Pulmonary artery endothelial cell (primary cell): ENCODE data around the gene IFIT1B. TPM values are rescaled to one million over a fixed set of nuclear protein-coding genes. Genes with fewer than 3 reads are reported as not detected.
"Not testable (repeated sequence)": the region's sequence is repeated elsewhere in the genome, so short reads cannot be mapped to it uniquely, and the experiment has no call there.

Experiments
- DNase-seq: peaks from one replicate; pipeline ENCODE4 v3.0.0-alpha.2; 2011; ENCODE audit warnings: low read depth, low spot score
- total RNA-seq: library from RNA; depleted of rRNA; stranded (reverse); fragments of >200 nt; gene quantifications from 2 replicates; pipeline ENCODE4 v1.2.3, GENCODE V29; 2014

Gene IFIT1B
- total RNA-seq = not detected in 2 replicates

GRCh38 chr10:89377705-89378637, at the start of gene IFIT1B:
IFIT1B (plus strand) TSS chr10:89378056; CDS start chr10:89378136, 80 bp downstream.
- no peak for DNase-seq

- no peak for DNase-seq
Observed at GRCh38 chr10:89329151-89329550, 48.7 kb upstream of the IFIT1B start.

GRCh38 chr10:89330014-89330413, 47.8 kb upstream of the IFIT1B start:
- not testable (repeated sequence) for DNase-seq

GRCh38 chr10:89330537-89331212, 47.2 kb upstream of the IFIT1B start:
- DNase-seq = no peak

- not testable (repeated sequence) for DNase-seq
Observed at GRCh38 chr10:89331487-89332122, 46.3 kb upstream of the IFIT1B start.

- DNase-seq = no peak
Observed at GRCh38 chr10:89332123-89332633, 45.7 kb upstream of the IFIT1B start.

GRCh38 chr10:89335226-89335625, 42.6 kb upstream of the IFIT1B start:
- DNase-seq = no peak

GRCh38 chr10:89336241-89336640, 41.6 kb upstream of the IFIT1B start:
- DNase-seq = no peak

GRCh38 chr10:89337484-89337883, 40.4 kb upstream of the IFIT1B start:
- DNase-seq = no peak

GRCh38 chr10:89338713-89339112, 39.1 kb upstream of the IFIT1B start:
- no peak for DNase-seq

- no peak for DNase-seq
Observed at GRCh38 chr10:89339875-89340274, 38.0 kb upstream of the IFIT1B start.

GRCh38 chr10:89341649-89342048, 36.2 kb upstream of the IFIT1B start:
- no peak for DNase-seq

GRCh38 chr10:89342206-89342958, 35.5 kb upstream of the IFIT1B start:
- peak; percentile 64 for DNase-seq

- no peak for DNase-seq
Observed at GRCh38 chr10:89343089-89343767, 34.6 kb upstream of the IFIT1B start.

- no peak for DNase-seq
Observed at GRCh38 chr10:89344156-89344555, 33.7 kb upstream of the IFIT1B start.

- no peak for DNase-seq
Observed at GRCh38 chr10:89345367-89346000, 32.4 kb upstream of the IFIT1B start.

- no peak for DNase-seq
Observed at GRCh38 chr10:89346405-89347254, 31.2 kb upstream of the IFIT1B start.

- no peak for DNase-seq
Observed at GRCh38 chr10:89347701-89348457, 30.0 kb upstream of the IFIT1B start.
